ENCODE measurements around the gene TF.

DNA sequence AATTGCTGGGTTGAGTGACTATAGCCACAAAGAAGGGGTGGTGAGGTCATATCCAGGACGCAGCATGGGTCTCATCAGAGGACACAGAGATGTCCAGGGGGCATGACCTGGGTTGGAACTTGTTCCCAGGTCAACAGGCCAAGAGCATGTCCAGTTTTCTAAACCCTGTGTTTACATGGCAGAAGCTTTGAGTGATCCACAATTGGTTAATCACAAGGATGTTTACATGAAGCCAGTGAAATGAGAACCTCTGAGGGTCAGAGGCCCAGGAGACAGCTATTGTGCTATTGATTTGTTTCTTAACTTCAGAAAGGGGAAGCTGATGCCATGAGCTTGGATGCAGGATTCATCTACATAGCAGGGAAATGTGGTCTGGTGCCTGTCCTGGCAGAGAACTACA, 42.3 kb upstream of the TF start:
- TF ChIP-seq, protein P1, sequence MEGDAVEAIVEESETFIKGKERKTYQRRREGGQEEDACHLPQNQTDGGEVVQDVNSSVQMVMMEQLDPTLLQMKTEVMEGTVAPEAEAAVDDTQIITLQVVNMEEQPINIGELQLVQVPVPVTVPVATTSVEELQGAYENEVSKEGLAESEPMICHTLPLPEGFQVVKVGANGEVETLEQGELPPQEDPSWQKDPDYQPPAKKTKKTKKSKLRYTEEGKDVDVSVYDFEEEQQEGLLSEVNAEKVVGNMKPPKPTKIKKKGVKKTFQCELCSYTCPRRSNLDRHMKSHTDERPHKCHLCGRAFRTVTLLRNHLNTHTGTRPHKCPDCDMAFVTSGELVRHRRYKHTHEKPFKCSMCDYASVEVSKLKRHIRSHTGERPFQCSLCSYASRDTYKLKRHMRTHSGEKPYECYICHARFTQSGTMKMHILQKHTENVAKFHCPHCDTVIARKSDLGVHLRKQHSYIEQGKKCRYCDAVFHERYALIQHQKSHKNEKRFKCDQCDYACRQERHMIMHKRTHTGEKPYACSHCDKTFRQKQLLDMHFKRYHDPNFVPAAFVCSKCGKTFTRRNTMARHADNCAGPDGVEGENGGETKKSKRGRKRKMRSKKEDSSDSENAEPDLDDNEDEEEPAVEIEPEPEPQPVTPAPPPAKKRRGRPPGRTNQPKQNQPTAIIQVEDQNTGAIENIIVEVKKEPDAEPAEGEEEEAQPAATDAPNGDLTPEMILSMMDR (conservative IDR thresholded peaks at IDR 0.05; ENCODE audit: low read length), result no peak
- TF ChIP-seq EZH2phosphoT487 (IDR thresholded peaks at IDR 0.05; ENCODE audit: borderline replicate concordance, low read depth, low read length), result no peak
